NCI-H2227 treated with DMSO at 0.1 percent for 48 hours (cell line): ENCODE data around the gene TTC1.
"Not testable (repeated sequence)": the region's sequence is repeated elsewhere in the genome, so short reads cannot be mapped to it uniquely, and the experiment has no call there.

ENCODE experiments used
- DNase-seq: peaks from one replicate; lab custom pipeline; 2025; lab: John Stamatoyannopoulos, UW

The TTC1 gene

DNA sequence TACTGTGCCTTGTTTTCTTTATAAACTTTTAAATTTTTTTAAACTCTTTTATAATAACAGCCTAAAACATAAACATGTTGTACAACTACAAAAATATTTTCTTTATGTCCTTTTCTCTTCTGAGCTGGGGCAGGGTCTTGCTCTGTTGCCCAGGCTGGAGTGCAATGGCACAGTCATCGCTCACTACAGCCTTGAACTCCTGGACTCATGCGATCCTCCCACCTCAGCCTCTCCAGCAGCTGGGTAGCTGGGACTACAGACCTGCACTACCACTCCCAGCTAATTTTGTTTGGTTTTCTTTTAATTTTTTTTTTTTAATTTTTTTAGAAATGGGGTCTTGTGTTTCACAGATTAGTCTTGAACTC is 31.5 kb downstream of the TTC1 start:
- DNase-seq: no peak

DNA sequence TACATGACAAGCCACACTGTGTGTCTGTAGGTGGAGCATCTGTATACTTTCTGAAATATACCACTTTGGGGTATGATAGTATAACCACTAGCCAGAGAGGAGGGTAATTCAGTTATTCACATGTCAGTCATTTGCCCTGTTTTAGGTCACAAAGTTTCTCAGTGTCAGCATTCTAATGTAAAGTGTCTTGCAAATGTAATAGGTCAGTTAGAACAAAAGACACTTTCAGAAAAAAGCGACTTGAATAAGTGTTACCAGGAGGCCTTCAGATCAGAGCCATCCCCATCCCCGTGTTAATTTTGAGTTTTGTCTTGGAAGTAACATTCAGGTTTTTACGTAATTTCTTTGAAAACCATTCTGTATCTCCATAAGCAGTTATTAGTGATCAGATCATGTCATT is 33.7 kb downstream of the TTC1 start:
- DNase-seq: no peak

DNA sequence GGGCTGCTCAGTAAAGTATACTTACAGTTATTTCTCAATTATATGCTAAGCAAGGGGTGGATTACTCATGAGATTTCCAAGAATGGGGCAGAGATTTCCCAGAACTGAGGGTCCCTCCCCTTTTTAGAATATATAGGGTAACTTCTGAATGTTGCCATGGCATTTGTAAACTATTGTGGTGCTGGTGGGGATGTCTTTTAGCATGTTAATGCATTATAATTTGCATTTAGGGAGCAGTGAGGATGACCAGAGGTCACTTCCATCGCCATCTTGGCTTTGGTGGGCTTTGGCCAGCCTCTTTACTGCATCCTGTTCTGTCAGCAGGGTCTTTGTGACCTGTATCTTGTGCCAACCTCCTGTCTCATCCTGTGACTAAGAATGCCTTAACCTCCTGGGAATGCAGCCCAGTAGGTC is 35.5 kb downstream of the TTC1 start:
- DNase-seq: no peak

DNA sequence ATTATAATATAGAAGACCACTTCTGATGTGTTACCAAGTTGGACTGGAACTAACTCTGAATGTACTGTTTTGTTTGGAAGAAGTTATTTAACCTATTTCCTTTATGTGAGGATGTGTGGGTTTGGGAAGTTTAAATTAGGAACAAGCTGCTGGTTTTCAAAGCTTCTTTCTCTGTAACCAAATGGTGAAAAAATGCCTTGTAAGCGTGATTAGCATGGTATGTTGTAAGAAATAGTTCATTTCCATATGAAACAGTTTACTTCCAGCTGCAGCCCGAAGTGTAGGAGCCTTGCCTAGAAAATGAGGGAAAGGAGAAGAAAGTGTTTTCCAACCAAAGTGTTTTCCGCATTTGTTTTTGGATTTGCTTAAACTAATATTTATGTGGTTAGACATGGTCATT is 36.0 kb downstream of the TTC1 start:
- DNase-seq: no peak

DNA sequence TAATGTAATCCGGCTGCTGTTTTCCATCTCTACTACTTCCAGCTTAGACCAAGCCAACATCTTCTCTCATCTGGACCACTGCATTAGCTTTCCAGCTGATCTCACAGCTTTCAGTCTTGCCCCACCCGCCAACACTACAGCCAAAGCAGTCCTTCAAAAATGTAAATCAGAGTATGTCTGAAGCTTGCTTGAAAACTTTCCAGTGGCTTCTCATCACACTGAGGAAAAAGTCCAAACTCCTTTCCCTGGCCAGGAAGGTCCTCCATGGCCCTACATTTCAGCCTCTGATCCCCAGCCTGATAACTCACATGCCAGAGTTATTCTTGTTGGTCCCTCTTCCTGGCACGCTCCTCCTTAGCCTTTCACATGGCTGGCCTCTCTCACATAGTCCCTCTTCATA is 38.5 kb downstream of the TTC1 start:
- DNase-seq: no peak

DNA sequence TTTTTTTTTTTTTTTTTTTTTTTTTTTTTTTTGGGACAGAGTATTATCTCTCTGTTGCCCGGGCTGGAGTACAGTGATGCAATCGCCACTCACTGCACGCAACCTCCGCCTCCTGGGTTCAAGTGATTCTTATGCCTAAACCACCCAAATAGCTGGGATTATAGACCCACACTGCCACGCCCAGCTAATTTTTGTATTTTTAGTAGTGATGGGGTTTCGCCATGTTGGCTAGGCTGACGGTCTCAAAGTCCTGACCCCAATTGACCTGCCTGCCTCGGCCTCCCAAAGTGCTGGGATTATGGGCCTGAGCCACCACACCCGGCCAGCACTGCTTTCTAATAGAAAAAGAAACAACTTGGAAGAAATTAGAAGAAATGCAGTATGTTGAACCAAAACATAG is 39.2 kb downstream of the TTC1 start:
- no peak for DNase-seq

DNA sequence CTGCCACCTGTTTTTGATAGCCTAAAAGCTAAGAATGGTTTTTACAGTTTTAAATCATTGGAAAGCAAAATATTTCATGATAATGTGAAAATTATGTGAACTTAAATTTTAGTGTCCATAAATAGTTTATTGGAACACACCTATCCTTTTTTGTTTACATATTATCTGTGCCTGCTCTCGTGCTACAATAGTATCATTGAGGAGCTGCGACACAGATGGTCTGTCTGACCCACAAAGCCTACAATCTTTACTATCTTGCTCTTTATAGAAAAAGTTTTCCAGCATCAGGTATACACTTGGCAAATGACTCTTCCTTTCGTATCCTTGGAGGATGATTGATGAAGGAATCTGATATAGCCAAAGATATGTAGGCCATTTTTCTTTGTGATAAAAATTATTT is 40.2 kb downstream of the TTC1 start:
- DNase-seq: no peak

DNA sequence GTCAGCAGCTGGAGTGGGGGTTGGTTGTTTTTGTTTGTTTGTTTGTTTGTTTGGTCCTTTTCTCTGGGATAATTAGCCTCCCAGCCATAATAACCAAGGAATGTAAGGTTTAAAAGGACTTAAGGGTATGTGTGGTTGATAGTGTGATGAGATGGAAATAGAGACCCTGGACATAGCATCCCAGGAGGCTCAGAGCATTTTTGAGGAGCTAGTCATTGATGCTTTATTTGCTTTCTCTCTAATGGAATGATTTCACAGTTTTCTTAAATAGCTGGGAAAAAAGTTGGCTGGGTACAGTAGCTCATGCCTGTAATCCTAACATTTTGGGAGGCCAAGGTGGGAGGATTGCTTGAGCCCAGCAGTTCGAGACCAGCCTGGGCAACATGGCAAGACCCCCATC is 45.1 kb downstream of the TTC1 start:
- no peak for DNase-seq

DNA sequence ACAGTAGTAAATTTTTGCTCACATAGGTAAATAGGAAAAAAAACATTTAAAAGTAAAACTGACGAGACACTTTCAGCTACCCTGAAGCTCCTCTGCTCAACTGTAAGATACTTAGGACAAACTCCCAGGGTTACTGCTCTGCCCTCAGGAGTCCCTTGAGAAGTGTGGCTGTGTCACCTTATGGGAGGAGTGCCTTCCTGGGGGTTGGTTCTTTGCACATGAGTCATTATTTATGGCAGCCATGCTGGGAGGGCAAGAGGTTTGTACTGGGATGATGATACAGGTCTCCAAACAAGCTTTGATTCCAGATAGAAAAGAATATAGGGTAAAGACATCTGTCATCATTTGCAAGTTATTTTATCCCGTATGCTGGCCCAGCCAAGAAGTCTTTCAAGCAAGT is 45.9 kb downstream of the TTC1 start:
- no peak for DNase-seq

DNA sequence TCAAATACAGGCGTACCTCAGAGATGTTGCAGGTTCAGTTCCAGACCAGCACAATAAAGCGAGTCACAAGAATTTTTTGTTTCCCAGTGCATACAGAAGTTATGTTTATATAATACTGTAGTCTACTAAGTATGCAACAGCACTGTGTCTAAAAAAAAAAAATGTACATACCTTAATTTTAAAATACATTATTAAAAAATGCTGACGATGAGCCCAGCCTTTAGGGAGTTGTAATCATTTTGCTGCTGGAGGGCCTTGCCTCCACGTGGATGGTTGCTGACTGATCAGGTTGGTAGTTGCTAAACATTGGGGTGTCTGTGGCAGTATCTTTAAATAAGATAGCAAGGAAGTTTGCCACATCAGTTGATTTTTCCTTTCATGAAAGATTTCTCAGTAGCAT is 48.3 kb downstream of the TTC1 start:
- DNase-seq: no peak

DNA sequence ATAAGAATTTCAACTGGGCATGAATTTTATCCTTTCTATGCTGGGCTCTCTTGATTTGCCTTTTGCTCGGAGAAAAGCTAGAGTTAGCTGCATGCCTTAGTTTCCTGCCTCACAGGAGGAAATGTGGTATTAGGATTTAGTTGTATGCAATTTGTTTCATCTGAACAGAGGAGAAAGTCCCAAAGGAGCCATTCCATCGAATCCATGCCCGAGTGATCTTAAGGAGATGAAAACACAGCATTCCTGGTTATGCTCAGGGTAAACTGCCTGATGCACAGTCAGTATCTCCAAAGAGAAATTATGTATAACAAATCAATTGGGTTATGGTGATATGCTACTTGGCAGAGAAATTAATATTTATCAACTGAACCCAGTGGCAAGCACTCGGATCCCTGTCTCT is 51.1 kb downstream of the TTC1 start:
- DNase-seq: no peak

DNA sequence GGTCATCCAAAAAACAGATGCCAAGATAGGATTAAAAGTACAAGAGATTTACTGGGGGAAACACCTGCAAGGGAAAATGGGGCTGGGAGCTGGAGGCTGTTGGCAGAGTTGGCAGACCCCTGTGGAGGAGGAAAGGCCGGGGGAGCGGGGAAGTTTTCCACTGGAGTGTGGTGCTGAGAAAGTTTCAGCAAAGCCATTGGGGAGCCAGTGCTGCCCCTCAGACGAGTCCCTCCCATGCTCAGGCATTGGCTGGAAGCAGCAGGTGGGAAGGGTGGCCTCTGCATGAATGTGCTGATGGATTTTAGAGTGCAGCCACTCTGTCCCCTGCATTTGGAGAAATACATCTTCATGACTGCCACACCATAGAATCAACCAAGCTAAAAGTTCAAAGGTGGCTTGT is 52.8 kb downstream of the TTC1 start:
- no peak for DNase-seq

DNA sequence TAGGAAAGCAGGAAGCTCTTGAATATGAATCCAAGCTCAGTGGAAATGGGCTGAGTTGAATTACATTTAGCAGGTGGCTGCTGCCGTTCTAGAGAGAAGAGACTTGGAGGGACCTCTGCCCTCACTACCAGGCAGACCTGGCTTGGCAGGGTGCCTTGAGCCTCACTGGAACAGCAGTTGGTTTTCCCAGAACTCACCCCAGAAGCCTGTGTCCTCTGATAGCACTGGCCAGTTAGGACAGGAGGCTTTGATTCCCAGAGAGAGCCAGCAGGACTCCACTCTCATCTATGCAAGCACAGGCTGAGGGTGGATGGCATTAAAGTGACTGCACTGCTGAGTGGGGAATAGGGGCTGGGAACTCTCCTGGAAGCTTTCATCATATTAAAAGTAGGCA is 55.5 kb downstream of the TTC1 start:
- DNase-seq: no peak

DNA sequence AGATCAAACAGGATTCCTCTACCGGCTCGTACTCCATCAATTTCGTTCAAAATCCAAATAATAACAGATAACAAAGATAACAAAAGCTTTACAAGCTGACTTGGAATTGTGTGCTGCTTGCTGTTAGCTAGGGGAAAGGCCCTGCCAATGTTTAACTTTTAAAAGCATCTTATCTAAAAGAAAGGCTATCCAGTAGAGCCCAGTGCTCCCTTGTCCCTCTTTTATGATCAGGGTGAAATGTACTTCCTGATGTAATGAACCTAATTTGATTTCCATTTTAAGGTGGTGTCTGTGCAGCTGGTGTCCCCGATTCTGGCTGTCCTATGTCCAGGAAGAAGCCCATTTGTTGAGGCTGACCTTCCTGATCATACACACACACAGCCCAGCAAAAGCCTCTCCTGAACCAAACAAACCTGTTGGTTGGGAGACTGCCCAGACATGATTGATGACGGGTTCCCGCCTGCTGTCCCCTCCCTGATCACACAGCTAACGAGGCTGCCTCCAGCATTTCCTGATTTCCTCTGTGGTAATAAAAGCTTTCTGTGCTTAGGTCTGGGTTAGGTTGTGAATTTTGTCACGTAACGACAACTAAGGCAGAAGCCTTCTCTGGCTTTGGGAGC is 56.2 kb downstream of the TTC1 start:
- DNase-seq: no peak

DNA sequence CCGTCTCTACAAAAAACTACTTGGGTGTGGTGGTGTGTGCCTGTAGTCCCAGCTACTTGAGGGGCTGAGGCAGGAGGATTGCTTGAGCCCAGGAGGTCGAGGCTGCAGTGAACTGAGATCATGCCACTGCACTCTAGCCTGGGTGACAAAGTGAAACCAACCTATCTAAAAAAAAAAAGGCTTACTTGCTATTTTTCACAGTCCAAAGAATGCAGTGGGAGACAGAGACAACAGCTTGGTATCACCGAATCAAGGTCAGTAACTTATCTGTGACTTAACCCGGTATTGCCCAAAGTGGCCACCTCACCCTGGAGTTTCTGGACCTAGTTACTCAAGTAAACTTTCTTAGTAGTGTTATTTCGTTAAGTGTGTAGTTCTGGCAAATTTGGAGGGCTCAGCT is 60.2 kb downstream of the TTC1 start:
- DNase-seq: not testable (repeated sequence)

DNA sequence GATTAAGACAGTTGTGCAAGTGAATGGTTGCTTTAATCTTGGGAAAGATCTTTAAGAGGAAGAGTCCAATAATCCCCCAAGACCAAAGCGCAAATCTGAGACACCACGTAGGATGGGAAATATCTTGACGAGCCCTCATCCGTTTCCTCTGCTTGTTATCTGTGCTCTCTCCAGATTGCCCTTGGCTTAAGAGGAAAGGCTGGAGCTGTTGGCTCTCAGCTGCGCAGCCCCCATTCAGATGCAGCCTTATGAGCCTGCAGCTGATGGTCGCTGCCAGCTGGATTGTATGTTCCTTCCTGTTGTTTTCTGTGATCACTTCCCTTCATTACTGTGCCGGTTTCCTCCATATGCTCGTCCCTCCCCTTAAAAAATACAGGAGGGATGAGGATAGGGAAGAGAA is 62.6 kb downstream of the TTC1 start:
- DNase-seq: peak; percentile 6

DNA sequence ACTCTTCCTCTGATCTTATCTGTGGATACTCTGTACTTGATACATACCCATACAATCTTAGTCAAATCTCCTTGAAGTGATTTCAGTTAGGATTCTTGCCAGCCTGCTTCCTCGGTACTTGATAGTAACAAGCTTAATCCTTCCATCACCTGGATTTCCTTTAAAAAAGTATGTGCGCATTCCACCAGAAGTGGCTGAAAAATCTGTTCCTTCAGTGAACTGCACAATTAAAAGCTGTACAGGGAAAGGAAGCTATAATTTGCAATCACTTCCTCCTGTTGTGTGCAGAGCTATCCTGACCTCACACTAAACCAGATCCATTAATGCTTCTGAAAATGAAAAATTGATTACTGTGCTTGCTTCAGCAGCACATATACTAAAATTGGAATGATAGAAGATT is 63.0 kb downstream of the TTC1 start:
- DNase-seq: no peak

DNA sequence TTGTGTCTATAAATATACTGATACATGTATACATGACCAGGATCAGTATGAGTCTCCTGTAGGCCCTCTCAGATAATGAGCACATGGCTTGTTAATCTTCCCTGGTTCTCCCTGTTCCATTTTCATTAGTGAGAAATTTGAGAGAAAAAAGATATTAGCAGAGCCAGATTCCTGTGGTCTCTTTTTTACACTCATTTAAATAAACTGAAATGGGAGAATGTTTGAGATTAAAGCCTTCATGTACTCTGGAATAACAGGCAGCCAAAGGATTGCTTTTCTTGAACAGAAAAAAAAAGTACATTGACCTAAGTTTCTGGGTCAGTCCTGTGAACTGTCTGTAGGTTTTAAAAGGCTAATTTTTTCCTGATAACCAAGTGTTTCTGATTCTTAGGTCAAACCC is 66.1 kb downstream of the TTC1 start:
- DNase-seq: no peak

DNA sequence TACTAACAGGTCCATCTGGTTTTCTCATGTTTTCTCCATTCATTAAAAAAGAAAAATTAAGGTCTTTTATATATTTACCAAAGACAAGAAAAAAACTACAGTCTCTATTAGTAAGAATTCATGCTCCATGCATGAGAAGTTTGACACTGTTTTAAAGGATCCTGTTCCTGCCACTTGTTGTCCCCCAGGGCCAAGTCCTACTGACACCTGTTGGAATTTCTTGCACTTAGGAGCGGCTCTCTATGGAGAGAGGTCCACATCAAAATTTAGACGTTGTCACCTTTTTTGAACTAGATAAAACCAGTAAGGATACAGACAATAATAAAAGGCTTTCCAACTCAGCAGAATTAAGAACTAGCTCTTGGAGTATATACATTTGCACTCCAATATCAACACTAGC is 68.1 kb downstream of the TTC1 start:
- DNase-seq: no peak

DNA sequence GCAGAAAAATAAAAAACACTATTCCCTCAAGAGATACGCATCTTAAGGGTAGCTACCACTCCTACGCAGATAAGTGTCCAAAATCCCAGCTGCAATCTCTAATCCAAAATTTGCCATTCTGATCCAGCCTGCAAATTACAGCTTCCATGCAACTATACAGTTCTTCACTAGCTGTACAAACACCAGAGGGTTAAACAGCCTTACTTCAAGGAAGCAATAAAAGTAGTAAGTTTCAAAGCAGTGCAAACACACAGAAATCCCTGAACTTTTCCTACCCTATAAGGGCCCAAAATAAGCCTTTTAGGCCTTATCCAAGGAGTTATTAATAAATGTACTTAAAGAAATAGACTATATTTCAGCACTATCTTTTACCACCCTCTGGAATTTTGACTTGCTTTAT is 70.8 kb downstream of the TTC1 start:
- DNase-seq: no peak

DNA sequence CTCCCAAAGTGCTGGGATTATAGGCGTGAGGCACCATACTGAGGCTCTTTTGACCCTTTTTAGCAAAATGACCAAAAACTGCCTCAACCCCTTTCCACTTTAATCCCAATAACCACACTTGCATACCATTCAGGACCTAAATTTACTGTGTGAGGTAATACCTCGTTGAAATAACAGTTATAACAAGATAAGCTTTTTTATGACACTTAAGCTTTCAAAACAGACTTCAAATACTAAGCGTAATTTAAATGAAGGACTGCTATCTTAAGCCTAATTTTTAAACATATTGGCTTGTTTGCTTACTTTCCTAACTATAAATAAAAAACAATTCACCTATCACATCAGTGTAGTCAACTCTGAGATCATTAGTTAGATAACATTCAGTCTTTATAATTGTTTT is 72.6 kb downstream of the TTC1 start:
- DNase-seq: no peak

DNA sequence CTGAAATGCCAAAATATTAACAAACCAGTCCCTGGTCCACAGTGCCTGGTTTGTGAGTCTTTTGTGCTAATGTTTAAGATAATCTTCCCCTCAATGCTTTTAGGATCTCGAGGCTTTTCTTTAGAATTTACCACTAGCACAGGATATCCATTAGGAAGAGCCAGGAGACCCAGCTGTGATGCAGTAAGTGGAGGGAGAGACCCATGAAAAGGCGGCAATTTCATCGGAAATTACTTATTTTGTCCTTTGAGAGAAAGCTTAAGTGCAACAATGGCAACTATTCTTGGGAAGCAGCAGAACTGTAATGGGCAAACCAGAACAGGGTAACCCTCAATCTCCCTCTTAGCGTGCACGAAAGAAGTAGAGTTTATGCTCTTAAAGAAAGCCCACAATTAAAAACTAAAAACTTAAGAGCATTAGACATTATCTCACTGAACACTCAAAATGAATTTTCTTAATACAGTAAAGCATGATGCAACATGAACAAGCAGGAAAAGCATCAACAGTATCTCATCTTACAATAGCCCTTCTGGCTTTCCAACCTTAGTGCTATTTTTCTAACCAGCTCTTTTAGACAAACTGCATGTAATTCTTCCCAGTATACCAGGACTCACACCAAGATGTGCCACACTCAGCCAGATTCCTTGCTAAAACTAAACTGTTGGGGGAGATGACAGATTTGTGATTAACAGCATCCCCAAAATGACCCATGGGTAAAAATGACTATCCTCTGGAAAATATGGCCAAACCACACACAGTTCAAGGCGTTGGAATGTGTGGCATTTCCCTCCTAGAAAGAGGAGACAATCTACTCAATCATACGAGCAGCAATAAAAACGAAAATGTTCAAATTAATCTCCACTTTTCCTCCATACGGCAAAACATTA is 73.9 kb downstream of the TTC1 start:
- no peak for DNase-seq

DNA sequence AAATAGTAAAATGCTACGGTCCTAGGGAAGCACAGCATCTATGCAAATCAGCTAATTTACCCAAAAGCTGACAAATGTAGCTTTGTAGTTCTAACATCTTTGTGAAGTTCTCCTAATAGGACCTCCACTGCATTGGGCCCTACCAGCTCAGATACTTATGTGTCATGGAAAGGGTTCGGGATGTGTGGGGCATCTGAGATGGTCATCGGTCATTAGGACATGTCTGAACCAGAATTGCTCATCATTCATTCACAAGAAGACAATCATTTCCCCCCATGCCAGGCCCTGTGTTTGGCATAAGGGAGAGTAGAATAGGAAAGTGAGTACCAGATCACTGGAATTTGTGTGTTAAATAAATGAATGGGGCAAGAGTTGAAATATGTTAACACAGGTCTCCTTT is 74.6 kb downstream of the TTC1 start:
- no peak for DNase-seq

DNA sequence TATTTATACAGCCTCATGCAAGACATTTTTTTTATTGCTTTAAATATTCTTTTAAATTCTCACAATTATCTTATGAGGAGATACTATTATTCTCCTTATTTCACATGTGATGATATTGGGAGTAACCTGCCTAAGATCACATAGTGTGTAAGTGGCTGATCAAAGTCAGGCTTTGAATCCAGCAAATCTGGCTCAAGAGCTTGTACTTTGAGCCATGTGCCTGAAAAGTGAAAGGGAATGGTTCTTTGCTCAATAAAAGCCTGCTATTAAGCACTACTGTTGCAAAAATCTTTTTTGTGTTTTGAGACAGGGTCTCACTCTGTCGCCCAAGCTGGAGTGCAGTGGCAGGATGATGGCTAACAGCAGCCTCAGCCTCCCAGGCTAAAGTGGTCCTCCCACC is 75.2 kb downstream of the TTC1 start:
- DNase-seq: no peak
